ENCODE data around the gene AXL.
A peak's percentile ranks its signal among the peaks of the same experiment; 100 is the strongest.

The AXL gene

GRCh38 chr19:41310033-41310831 is 91.2 kb downstream of the AXL start, which contains the start of gene CCDC97:
Gene CCDC97, plus strand, starts transcription at chr19:41310172. Its CDS starts 139 bp downstream, at chr19:41310311.
- DNase-seq, result peak; percentile 88 to 90

GRCh38 chr19:41311072-41311471 is 92.0 kb downstream of the AXL start:
- no peak for DNase-seq

All from activated CD4-positive, alpha-beta T cell treated with anti-CD3 and anti-CD28 coated beads for 4 hours (primary cell).